NCI-H226 (cell line): Measurements from ENCODE around the gene PPP2R5A.
A peak's percentile ranks its signal among the peaks of the same experiment; 100 is the strongest.
"Not testable (repeated sequence)": the region's sequence is repeated elsewhere in the genome, so short reads cannot be mapped to it uniquely, and the experiment has no call there.

Source experiments
- DNase-seq: peaks from one replicate; pipeline ENCODE4 v3.0.0-alpha.2; 2015

The PPP2R5A gene

GRCh38 chr1:212302745-212303383 lies 17.7 kb downstream of the PPP2R5A start:
- DNase-seq, result peak; percentile 80

GRCh38 chr1:212305342-212305741 lies 20.1 kb downstream of the PPP2R5A start:
- DNase-seq, result no peak

- not testable (repeated sequence) for DNase-seq
Measured at GRCh38 chr1:212305984-212306452, 20.8 kb downstream of the PPP2R5A start.

DNA sequence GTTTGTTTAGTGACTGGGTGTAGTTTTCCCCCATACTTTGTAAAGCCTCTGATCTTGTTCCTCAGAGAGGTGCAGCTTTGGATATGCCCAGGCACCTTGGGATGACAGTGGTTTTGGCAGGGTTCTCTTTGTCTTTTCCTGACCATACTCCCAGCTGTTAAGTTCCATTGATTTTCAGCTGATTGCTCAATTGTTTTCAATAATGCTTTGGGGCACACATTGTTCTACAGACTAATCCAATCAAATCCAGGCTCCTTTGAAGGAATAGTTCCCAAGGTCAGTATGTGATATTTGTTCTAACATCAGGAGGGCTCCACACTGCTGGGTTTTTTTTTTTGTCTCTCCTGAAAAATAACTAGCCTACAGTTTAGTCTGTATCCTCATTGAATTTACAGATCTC lies 24.8 kb downstream of the PPP2R5A start:
- DNase-seq, result no peak

- DNase-seq, result no peak
Measured at GRCh38 chr1:212310383-212310782, 25.2 kb downstream of the PPP2R5A start.

- peak; percentile 41 for DNase-seq
Measured at GRCh38 chr1:212311836-212312497, 26.8 kb downstream of the PPP2R5A start.

DNA sequence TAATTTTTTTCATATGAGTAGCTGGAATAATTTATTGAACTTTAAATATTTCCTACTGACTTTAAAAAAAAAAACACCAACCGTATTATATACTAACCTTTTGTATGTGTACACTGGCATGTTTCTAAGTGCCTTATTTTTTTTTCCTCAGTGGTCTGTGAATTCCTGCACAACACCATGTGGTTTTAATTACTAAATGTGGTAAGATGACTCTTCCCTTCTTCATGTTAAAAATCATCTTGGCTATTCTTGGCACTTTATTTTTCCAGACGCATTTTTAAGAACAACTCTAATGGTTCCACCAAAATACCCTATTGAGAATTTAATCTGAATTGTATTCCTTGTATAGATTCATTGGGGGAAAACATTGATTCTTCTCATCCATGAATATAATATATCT lies 28.4 kb downstream of the PPP2R5A start:
- DNase-seq, result no peak

GRCh38 chr1:212315184-212315583 lies 30.0 kb downstream of the PPP2R5A start:
- DNase-seq, result no peak

- DNase-seq, result no peak
Measured at GRCh38 chr1:212315907-212316306, 30.7 kb downstream of the PPP2R5A start.

- no peak for DNase-seq
Measured at GRCh38 chr1:212317916-212318315, 32.7 kb downstream of the PPP2R5A start.

DNA sequence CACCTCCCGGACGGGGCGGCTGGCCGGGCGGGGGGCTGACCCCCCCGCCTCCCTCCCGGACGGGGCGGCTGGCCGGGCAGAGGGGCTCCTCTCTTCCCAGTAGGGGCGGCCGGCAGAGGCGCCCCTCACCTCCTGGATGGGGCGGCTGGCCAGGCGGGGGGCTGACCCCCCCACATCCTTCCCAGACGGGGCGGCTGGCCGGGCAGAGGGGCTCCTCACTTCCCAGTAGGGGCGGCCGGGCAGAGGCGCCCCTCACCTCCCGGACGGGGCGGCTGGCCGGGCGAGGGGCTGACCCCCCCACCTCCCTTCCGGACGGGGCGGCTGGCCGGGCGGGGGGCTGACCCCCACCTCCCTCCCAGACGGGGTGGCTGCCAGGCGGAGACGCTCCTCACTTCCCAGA lies 35.8 kb downstream of the PPP2R5A start:
- not testable (repeated sequence) for DNase-seq

- DNase-seq, result no peak
Measured at GRCh38 chr1:212323066-212323465, 37.9 kb downstream of the PPP2R5A start.

GRCh38 chr1:212326541-212326940 lies 41.3 kb downstream of the PPP2R5A start:
- no peak for DNase-seq

GRCh38 chr1:212328248-212328647 lies 43.0 kb downstream of the PPP2R5A start:
- no peak for DNase-seq

- no peak for DNase-seq
Measured at GRCh38 chr1:212329105-212329504, 43.9 kb downstream of the PPP2R5A start.

- no peak for DNase-seq
Measured at GRCh38 chr1:212341090-212341489, 55.9 kb downstream of the PPP2R5A start.

DNA sequence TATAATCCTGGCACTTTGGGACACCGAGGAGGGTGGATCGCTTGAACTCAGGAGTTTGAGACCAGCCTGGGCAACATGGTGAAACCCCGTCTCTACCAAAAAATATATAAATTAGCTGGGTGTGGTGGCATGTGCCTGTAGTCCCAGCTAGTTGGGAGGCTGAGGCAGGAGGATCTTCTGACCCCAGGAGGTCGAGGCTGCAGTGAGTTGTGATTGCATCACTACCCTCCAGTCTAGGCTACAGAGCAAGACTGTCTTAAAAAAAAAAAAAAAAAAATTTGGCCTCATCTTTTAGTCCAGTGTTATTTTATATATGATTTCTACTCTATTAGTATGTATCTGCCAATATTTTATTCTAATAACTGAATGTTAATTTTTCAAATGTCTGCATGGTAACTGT lies 59.7 kb downstream of the PPP2R5A start:
- no peak for DNase-seq

DNA sequence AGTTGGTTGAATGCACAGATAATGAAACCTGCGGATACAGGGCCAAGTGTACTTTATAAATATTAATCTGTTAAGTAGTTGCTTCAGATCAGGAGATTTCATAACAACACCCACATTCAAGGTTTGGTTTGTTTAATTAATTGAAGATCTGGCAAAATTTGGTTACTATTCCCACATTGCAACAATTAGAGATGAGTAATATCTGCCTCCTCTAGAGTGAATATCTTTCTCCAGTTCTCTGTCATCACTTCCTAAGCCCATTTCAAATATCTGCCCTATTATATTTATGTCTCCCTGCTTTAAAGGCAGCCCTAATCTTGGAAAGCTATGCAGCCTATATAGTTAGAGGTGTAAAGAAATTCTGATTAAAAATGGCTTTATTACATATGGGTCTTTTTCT lies 61.4 kb downstream of the PPP2R5A start:
- DNase-seq, result no peak

DNA sequence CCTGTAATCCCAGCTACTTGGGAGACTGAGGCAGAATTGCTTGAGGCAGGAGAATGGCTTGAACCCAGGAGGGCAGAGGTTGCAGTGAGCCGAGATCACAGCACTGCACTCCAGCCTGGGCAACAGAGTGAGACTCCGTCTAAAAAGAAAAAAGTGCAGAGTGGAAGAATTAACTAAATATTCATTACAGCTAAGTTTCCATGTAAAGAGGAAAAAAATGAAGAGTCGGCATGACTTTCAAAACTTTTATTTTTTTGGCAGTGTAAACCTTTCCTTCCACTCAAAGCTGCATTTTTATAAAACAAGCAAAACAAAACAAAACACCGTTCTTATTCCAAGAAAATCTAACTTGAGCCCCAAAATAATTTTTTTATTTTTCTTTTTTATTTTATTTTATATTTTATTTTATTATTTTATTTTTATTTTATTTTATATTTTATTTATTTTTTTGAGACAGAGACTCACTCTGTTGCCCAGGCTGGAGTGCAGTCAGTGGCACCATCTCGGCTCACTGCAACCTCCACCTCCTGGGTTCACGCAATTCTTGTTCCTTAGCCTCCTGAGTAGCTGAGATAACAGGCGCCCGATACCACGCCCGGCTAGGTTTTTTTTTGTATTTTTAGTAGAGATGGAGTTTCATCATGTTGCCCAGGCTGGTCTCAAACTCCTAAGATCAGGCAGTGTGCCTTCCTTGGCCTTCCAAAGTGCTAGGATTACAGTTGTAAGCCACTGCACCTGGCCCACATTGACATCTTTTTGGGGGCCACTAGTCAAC lies 66.6 kb downstream of the PPP2R5A start:
- DNase-seq, result no peak

DNA sequence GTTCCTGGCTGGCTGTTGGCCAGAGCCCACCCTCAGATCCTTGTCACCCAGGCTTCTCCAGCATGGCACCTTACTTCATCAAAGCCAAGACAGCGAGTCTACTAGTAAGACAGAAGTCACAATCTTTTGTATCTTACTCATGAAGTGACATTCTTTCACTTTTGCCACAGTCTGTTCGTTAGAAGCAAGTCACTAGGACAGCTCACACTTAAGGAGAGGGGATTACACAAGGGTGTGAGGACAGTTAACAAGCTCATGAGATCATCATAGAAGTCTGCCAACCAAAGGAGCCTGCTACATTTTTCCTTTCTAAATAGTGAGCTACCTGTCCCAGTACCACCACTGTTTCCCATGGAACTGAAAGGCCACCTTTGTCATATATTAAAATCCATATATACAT lies 68.0 kb downstream of the PPP2R5A start:
- DNase-seq, result no peak

DNA sequence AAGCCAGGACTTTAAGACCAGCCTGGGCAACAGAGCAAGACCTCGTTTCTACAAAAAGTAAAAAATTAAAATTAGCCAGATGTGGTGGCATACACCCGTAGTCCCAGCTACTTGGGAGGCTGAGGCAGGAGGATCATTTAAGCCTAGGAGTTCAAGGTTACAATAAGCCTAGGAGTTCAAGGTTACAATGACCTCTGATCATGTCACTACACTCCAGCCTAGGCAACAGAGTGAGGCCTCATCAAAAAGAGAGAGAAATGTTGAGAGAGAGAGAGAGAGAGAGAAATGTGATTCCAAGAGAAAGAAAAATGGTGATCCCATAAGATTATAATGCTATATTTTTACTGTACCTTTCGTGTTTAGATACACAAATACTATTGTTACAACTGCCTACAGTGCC lies 69.3 kb downstream of the PPP2R5A start:
- DNase-seq, result no peak

DNA sequence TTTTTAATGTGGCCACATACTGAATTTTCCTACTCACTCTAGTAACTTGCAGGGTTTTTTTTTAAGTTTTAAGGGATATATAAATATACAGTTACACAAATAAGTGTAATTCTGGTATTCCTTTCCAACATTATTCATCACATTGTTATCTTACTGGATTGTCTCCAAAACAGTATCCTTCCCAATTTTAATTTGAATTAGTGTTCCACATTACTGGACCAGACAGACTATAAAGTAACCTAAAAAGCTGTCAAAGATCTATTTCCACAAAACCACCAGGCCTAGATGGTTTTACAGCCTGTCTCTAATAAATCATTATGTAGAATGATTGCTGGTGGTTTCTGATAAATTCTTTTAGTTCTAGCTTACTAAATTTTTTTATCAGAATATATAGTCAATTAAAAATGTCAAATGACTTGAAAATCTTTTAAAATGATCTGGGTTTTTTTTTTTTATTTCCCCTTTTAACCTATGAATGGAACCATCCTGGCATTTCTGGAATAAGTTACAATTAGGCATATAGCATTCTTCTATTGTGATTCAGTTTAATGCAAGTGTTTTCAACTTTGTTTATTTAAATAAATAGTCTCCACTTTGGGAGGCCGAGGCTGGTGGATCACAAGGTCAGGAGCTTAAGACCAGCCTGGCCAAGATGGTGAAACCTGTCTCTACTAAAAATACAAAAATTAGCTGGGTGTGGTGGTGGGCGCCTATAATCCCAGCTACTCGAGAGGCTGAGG lies 70.2 kb downstream of the PPP2R5A start:
- no peak for DNase-seq

DNA sequence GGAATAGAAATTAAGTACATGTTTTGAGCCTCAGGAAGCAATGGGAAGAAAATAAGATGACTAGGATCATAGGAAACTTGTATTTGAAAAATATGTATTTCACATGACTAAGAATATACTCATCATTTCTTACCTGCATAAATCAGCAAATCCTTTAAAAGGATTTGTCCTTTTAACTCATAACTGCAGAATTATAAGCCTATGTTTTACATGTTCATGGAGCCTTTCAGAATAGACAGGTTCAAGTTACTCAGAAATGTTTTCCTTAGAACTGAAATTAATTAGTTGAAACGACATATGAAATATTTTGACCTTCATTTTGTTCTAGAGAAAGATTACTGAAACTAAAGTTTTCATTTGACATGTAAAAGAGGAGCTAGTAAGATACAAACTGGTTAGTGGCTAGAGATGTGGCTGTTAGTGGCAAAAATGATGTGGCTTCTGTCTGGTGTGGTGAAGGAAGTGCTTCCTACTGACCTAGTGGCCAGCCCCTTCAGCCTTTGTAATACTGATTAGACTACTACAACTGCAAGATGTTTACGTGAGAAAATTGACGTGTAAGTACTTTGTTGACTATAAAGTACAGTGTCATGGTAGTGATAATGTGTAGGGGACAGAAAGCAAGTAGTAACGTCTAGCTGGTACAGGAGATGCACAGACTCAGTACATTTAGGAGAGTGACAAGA lies 74.7 kb downstream of the PPP2R5A start:
- DNase-seq, result no peak
